Sciatic nerve (tissue), 2 donors: Measurements from ENCODE around the gene DUSP16. TPM values are rescaled to one million over a fixed set of nuclear protein-coding genes. Genes with fewer than 3 reads are reported as not detected.
"Not testable (repeated sequence)": the region's sequence is repeated elsewhere in the genome, so short reads cannot be mapped to it uniquely, and the experiment has no call there.

Source experiments
- ATAC-seq: fragments of 200-7000 bp; cut with Tn5 transposase; one replicate; pipeline ENCODE4 v1.9.1; 2020; ENCODE audit warnings: mild to moderate bottlenecking, moderate library complexity
- DNase-seq: peaks from one replicate; pipeline ENCODE4 v3.0.0-alpha.2; 2020; ENCODE audit warnings: low spot score
- intact Hi-C: fragments of 100-400 bp; cut with DNase I; formaldehyde crosslinking; loops from one replicate; pipeline ENCODE4 v1.14.2; 2022
- total RNA-seq: library from RNA; stranded (reverse); fragmentation: NEBNext Ultra II Directional; extraction: Animal tissue kit (Norgen Biotek cat#: 25700); gene quantifications from one replicate; pipeline ENCODE4 v1.2.1, GENCODE V29; 2021
- donor health status: DM: no; HTN: no; CAD: no.
- donor health status: DM: no; HTN: no; CAD: no.

Gene DUSP16, protein sequence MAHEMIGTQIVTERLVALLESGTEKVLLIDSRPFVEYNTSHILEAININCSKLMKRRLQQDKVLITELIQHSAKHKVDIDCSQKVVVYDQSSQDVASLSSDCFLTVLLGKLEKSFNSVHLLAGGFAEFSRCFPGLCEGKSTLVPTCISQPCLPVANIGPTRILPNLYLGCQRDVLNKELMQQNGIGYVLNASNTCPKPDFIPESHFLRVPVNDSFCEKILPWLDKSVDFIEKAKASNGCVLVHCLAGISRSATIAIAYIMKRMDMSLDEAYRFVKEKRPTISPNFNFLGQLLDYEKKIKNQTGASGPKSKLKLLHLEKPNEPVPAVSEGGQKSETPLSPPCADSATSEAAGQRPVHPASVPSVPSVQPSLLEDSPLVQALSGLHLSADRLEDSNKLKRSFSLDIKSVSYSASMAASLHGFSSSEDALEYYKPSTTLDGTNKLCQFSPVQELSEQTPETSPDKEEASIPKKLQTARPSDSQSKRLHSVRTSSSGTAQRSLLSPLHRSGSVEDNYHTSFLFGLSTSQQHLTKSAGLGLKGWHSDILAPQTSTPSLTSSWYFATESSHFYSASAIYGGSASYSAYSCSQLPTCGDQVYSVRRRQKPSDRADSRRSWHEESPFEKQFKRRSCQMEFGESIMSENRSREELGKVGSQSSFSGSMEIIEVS
- 28.6 TPM for total RNA-seq

DNA sequence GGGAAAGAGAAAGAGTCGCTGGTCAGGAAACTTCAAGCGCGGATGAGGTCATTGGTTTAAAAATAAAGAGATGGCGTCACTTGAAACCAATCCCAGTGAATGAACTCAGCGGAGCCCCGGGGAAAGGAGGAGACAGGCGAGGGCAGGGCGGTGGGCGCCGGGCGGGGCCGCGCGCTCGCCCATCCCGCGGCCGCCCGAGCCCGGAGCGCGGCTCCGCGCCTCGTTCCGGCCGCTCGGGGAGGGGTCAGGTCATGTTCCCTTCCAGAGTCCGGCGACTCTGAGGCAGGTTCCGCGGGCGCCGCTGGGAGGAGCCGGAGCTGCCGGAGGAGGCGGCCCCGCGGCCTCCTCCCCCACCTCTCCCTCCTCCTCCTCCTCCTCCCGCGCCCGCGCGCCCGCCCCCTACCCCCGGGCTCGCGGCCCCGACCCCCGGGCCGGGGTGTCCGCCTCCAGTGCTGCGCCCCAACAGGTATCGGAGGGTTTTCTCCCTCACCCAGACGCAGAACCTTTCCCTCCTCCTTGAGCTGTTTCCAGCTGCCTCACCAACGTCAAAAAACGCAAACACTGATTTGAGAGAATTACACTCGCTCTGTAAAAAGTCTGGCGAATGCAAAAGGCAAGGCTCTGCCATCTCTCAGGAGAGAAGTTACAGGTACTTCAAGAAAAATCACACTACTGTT lies at the start of gene DUSP16:
DUSP16 (minus strand) TSS at position 279 of the 677 bp plus-strand sequence. CDS start 41,765 bp downstream, outside the sequence.
- intact Hi-C loops = no loop called here
- peak; percentile 94 for DNase-seq
- peak; percentile 95 for ATAC-seq

DNA sequence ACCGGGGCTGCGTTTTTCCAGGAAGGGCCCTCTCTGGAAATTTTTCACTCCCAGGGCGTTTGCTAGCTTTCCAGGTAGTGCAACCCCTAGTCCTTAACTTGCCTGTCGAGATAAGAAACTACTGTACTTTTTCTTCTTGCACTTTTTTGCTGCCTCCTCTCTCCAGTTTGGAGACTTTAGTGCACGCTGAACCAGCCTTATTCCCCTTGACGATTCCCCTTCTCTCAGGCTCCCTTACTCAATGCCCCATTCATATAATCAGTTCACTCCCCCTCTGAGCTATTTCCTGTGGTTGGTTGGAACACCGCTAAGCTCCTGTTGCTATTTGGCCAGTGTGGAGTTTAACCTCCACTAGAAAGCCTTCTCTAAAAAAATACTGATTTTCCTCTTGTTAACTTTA lies 49.7 kb upstream of the DUSP16 start:
- ATAC-seq (peak; percentile 47), DNase-seq (no peak)
- intact Hi-C loops = no loop called here

DNA sequence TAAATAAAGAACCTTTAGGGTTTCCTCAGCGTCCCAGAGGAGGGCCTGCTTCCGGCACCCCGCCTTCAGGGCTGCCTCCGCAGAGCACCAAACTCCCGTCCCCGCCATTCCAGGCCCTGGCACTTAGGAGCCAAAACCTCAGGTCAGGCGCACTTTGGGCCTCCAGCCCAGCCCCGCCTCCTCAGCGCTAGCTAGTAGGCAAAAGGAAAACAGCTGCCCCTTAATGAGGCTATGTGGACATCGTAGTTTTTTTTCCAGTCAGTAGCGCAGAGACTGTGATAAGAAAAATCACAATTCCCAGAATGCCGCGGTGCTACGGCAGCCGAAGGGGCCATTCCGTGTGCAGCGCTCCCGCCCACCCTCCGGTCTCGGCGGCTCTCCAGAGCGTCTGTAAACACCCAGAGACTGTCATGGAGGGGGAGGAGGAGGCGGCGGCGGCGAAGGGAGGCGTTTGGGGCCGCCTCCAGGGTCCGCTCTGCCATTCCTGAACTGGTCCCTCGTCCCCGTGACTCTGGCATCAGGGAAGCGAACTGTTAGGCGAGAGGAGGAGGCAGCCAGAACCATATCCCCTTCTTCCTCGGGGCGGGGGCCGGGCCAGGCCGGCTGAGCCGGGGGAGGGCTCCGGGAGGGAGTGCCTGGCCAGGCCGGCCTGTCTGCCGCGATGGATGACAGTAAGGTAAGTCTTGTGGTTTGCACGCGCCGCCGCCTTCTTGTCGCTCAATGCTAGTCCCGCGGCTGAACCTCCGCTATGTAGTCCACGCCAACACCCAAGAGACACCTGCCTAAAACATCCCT lies 49.0 kb upstream of the DUSP16 start, which contains the start of gene CREBL2:
CREBL2 (plus strand) TSS at position 365 of the 795 bp plus-strand sequence; CDS start at position 662, 297 bp downstream.
- intact Hi-C loops = no loop called here
- DNase-seq = peak; percentile 96
- peak; percentile 97 for ATAC-seq

DNA sequence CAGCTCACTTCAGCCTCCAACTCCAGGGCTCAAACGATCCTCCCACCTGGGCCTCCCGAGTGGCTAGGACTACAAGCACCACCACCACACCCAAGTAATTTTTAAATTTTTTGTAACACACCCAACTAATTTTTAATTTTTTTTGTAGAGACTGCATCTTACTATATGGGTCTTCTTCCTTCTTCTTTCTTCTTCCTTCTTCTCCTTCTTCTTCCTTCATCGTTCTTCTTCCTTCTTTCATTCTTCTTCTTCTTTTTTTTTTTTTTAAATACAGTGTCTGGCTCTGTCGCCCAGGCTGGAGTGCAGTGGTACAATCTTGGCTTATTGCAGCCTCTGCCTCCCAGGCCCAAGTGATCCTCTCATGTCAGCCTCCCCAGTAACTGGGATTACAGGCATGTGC lies 48.0 kb upstream of the DUSP16 start:
- intact Hi-C loops = no loop called here
- no peak for DNase-seq
- ATAC-seq = no peak

DNA sequence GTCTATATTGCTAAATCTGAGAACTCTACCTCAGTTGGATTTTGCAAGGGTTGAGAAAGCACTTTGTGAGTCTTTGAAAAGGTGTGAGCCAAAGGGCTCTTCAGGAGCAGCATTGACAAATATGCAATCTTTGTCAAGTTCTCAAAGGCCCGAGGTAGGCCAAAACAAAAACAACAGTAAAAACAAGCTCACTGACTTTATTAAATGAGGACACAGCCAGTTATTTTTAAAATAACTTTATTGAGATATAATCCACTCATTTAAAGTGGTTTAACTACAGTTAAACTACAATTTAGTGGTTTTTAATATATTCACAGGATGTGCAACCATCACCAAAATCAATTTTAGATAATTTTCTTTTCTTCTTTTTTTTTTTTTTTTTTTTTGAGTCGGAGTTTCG lies 47.0 kb upstream of the DUSP16 start:
- intact Hi-C loops = no loop called here
- no peak for ATAC-seq
- no peak for DNase-seq

DNA sequence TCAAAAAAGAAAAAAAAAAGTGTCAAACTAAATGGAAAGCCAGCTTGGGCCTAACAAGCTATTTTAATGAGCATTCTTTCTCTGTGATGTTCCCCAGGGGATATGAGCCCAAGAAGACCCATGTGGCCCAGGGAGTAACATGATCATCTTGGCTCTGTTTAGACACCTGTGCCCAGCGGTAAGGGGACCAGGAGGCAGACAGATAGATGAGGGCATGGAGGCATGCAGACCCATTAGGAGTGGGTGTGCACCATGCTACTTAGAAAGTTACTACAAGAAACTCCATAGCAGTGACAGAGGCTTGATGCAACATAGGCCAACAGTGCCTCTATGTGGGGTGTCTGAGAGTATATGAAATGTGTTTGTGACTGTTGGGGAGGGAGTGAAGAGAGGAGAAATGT lies 45.9 kb upstream of the DUSP16 start:
- intact Hi-C loops = no loop called here
- no peak for DNase-seq
- ATAC-seq = no peak

DNA sequence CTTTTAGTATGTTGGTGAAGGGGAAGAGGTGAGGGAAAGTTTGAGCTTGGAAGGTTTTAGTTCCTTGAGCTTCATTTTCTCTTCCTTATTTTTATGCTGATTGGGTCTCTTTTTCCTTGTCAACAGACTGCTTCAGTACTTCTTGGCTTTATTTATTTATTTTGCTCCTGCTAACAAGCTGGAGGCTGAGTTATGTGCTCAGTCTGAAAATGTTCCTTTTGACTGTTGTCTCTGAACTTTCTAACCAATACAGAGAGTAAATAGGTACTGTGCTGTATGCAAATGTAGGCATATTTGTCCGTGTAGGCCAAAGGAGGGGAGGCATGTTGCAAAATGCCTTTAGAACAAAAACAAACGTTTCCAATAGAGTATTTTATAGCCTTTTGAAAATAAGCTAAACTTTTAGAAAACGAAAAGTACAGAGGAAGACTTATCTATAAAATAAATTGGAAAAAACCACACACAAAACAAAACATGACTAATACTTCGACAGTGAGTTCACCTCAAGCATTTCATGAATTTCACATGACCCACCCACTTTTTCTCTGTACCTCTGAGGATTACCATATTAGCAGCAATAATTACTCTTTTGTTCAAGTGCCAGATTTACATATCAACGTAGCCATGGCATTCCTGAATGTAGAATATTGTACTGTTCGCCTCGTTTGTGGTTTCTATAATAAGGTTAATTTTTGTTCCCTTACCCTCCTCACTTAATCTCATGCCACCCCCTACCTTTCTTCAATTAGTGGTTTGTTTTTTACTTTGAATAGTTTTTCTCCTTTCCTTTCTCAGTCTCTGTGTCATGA lies 44.3 kb upstream of the DUSP16 start:
- intact Hi-C loops = no loop called here
- no peak for DNase-seq
- ATAC-seq = no peak

DNA sequence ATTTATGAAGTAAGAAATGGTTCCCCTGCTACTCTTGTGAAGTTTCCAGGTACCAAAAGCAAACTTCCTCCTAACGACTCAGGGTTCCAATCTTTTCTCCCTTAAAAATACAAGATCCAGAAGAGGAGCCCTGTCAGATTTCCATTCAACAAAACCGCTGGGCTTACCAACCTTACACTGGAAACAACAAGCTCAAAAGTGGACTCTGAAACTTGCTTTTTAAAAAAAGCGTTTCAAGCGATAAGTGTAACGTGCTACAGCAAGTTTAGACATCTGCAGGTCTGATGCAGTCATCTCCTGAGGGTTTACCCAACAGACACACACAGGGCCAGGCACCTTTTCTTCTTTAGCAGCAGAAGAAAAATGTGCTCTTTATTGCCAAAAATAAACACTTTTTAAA lies 42.1 kb upstream of the DUSP16 start:
- ATAC-seq (no peak), DNase-seq (no peak)
- intact Hi-C loops = no loop called here

DNA sequence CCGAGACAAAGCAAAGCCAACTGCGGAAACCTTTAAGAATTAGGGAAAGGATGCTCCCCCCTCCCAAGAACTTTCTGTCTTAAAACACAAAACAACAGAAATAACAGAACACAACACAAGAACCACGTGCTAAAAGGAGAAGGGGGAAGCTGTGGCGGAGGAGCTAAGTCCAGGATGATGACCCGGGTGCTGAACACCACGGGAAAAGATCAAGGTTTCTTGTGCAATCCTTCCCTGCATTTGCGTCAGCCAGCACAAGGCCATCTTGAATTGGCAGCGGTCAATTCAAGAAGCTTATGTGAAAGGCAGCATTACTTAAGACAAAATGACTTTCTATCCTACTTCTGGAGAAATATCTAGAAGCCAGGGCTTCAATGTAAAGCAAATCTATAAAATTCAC lies 38.0 kb upstream of the DUSP16 start:
- DNase-seq (no peak), ATAC-seq (peak; percentile 74)
- intact Hi-C loops = no loop called here

DNA sequence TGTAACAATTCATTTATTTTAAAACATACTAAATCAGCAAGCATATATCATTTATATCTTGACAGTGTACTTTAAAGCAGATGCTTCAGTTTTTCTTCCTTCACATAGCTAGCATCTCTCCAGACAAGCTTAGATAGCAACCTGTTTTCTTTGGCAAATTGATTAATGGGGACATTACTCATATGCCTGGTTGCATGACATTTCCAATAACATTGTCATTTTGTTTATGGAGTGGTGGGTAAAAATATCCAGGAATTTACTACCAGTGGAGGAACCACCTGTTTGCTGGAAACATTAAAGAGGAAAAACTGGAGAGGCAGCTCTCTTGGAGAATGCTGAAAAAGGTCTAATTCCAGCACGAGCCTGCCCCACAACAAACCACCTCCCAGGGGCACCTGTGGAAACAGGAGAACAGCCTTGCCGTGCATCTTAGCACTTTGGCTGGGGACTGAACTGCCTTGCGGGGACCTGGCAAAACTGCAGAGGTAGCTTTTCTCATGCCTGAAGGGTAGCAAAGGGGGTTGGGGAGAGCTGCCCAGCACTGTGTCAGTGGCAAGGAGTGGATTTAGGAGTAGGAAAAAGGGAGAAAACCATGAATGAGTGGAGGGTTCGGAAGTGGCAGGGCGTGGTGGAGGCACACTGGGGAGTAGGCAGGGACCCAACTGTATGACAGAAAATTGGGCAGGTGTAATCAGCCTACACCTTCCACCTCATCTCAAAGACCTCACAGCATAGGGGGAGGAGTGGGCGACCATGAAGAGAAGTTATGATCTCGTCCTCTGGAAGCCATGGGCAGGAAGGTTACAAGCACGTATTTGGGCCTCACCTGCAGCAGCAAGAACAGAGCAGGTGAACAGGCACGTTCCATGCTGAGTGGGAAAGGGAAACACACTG lies 37.3 kb upstream of the DUSP16 start:
- intact Hi-C loops = no loop called here
- peak; percentile 10 for ATAC-seq
- no peak for DNase-seq

DNA sequence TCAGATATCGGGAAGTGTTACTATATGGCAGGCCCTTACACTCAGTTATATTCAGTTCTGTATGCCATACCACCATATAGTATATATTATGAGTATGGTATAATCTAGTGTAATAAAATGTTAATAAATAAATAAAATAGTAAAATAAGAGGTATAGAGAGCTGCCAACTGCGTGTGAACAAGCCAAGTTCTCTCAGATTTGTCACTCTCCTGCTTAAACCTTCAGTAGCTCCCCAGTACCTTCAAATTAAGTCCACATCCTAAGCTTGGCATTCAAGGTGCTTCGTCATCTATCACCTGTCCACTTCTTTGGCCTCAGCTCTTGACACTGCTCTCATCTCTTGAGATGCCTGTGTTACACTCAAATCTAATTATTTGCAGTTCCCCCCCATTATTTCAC lies 36.2 kb upstream of the DUSP16 start:
- no peak for ATAC-seq
- intact Hi-C loops = no loop called here
- no peak for DNase-seq

DNA sequence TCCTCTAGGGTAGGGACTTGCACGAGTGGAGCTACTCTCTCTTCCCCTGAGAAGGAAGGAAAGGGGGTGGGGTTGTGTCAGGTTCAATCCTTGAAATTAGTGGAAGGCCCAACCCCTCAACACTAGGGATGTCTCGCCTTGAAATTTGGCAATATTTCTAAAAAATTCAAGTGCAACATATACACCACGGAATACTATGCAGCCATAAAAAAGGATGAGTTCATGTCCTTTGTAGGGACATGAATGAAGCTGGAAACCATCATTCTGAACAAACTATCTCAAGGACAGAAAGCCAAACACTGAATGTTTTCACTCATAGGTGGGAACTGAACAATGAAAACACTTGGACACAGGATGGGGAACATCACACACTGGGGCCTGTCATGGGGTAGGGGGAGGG lies 33.9 kb upstream of the DUSP16 start:
- DNase-seq, intact Hi-C loops, ATAC-seq: not testable (repeated sequence)

DNA sequence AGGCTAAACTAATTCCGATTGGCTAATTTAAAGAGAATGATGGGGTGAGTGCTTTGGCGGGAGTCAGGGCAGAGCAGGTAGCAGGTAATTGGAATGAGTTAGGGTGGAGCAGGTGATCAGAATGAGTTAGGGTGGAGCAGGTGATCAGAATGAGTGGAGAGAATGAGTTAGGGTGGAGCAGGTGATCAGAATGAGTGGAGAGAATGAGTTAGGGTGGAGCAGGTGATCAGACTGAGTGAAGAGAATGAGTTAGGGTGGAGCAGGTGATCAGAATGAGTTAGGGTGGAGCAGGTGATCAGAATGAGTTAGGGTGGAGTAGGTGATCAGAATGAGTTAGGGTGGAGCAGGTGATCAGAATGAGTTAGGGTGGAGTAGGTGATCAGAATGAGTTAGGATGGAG lies 33.3 kb upstream of the DUSP16 start:
- DNase-seq, intact Hi-C loops, ATAC-seq: not testable (repeated sequence)

DNA sequence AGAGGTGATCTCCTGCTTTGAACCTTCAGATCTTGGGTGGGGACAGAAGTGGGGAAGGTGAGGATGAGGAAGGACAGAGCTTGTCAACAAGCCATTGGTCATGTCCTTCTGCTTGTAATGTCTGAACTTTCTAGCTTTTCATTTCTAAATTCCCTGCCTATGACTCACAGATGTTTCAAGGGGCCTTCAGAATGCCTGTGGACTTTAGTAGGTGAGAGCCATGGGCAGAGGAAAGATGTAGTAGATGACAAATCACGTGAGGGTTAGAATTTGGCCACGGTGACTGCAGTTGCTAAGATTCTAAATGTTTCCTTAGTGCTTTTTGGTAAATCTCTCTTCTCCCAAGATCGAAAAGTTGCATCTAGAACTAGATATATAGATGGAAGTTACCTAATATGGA lies 30.3 kb upstream of the DUSP16 start:
- intact Hi-C loops = no loop called here
- DNase-seq (no peak), ATAC-seq (no peak)

DNA sequence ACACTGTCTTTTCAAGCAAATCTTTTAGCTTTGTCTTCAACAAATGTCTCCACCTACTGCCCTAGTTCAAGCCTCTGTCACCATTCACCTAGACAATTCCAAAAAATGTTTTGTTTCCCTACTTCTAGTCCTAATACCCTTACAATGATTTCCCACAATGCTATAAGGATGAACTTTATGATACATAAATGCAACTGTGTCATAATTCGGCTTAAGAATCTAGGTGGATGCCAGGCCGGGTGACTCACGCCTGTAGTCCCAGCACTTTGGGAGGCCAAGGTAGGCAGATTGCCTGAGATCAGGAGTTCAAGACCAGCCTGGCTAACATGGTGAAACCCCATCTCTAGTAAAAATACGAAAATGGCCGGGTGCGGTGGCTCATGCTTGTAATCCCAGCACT lies 28.3 kb upstream of the DUSP16 start:
- ATAC-seq = no peak
- intact Hi-C loops = no loop called here
- DNase-seq = no peak

DNA sequence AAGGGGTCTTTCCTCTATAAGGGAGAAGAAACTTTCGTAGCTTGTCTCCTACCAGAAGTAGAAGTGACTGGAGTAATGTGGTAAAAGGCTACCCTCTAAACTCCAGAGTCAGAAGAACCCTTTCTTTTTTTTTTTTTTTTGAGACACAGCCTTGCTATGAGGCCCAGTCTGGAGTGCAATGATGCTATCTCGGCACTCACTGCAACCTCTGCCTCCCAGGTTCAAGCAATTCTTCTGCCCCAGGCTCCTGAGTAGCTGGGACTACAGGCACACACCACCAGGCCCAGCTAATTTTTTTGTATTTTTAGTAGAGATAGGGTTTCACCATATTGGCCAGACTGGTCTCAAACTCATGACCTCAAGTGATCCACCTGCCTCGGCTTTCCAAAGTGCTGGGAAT lies 25.8 kb upstream of the DUSP16 start:
- DNase-seq, intact Hi-C loops, ATAC-seq: not testable (repeated sequence)

DNA sequence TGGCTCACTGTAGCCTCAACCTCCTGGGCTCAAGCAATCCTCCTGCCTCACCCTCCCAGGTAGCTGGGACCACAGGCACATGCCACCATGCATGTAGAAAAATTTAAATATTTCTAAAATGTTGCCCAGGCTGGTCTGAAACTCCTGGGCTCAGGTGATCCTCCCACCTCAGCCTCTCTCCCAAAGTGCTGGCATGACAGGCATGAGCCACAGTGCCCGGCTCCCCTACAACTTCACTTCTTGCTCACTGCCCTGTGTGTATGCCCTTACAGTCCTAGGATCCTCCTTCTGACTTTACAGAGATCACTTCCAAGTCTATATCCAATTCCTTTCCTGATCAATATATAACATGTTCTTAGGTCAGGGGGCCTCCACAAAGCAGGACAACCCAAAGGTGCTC lies 25.2 kb upstream of the DUSP16 start:
- intact Hi-C loops = no loop called here
- ATAC-seq = no peak
- DNase-seq = no peak
